ENCODE measurements around the gene ZBTB12.

DNA sequence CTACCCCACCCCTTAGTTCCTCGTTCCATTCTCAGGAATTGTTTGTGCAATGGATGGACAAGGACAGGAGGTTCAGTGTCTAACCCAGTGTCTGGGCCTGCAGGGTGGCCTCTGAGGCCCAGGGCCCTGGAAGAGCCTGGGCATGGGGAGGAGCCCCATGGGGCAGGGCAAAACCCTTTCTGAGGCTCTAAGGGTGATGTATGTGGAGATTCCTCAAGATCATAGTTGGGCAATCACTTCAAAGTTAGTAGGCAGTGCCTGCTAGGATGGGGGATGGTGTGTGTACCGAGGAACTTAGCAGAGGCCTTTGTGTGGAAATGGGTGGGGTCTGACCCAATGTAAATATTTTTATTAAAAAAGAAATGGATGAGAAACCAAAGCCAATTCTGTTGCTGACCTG is 18.9 kb upstream of the ZBTB12 start:
- TF ChIP-seq, protein P1, sequence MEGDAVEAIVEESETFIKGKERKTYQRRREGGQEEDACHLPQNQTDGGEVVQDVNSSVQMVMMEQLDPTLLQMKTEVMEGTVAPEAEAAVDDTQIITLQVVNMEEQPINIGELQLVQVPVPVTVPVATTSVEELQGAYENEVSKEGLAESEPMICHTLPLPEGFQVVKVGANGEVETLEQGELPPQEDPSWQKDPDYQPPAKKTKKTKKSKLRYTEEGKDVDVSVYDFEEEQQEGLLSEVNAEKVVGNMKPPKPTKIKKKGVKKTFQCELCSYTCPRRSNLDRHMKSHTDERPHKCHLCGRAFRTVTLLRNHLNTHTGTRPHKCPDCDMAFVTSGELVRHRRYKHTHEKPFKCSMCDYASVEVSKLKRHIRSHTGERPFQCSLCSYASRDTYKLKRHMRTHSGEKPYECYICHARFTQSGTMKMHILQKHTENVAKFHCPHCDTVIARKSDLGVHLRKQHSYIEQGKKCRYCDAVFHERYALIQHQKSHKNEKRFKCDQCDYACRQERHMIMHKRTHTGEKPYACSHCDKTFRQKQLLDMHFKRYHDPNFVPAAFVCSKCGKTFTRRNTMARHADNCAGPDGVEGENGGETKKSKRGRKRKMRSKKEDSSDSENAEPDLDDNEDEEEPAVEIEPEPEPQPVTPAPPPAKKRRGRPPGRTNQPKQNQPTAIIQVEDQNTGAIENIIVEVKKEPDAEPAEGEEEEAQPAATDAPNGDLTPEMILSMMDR (conservative IDR thresholded peaks at IDR 0.05; ENCODE audit: low read length): no peak
- TF ChIP-seq EZH2phosphoT487 (IDR thresholded peaks at IDR 0.05; ENCODE audit: borderline replicate concordance, low read depth, low read length): no peak

Measured in OCI-LY7 (cell line).